Hepatocyte (in vitro differentiated cells): ENCODE measurements around the gene ZNF579.

Source experiments
- EZH2 ChIP-seq: fragments of 200-600 bp; sonication (generic); IDR thresholded peaks from 2 replicates; pipeline ENCODE4 v1.6.1; 2016; ENCODE audit warnings: antibody characterized with exemption, mild to moderate bottlenecking, borderline replicate concordance
- TF ChIP-seq, protein P1 (sequence below): fragments of 200-600 bp; sonication (generic); IDR thresholded peaks from 2 replicates; pipeline ENCODE4 v1.5.1; 2016; ENCODE audit warnings: antibody characterized with exemption, mild to moderate bottlenecking; ENCODE audit not compliant: poor library complexity

- TF ChIP-seq EZH2, result no peak
- TF ChIP-seq, protein P1, sequence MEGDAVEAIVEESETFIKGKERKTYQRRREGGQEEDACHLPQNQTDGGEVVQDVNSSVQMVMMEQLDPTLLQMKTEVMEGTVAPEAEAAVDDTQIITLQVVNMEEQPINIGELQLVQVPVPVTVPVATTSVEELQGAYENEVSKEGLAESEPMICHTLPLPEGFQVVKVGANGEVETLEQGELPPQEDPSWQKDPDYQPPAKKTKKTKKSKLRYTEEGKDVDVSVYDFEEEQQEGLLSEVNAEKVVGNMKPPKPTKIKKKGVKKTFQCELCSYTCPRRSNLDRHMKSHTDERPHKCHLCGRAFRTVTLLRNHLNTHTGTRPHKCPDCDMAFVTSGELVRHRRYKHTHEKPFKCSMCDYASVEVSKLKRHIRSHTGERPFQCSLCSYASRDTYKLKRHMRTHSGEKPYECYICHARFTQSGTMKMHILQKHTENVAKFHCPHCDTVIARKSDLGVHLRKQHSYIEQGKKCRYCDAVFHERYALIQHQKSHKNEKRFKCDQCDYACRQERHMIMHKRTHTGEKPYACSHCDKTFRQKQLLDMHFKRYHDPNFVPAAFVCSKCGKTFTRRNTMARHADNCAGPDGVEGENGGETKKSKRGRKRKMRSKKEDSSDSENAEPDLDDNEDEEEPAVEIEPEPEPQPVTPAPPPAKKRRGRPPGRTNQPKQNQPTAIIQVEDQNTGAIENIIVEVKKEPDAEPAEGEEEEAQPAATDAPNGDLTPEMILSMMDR, result no peak
These were observed 21.7 kb upstream of the ZNF579 start for GRCh38 chr19:55602104-55603001.
